ENCODE results near the gene SLC25A14. TPM values are rescaled to one million over a fixed set of nuclear protein-coding genes. Genes with fewer than 3 reads are reported as not detected.
A peak's percentile ranks its signal among the peaks of the same experiment; 100 is the strongest.

The SLC25A14 gene
- total and polyA plus RNA-seq, 12 donors, result 4.8 to 29.2 (median 11.9) TPM

DNA sequence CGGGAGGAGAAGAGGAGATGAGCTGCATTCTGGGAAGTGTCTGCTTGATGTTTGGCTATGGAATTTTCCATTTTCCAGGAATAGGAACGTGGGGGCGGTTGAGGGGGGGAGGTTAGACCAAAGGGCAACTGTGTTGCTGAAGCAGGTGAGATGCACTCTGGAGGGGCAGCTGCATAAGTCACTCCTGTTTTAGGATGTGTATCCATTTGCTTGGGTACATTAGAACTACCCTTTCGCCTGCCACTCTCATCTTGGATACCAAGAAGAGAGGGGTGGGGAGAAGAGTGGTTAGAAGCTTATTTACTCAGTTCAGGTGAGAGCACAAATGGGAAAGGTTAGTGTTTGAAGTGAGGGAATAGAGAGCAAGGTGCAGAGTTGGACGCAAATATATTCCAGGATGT is 46.7 kb downstream of the SLC25A14 start:
- no peak for DNase-seq
- TF ChIP-seq, protein P1, sequence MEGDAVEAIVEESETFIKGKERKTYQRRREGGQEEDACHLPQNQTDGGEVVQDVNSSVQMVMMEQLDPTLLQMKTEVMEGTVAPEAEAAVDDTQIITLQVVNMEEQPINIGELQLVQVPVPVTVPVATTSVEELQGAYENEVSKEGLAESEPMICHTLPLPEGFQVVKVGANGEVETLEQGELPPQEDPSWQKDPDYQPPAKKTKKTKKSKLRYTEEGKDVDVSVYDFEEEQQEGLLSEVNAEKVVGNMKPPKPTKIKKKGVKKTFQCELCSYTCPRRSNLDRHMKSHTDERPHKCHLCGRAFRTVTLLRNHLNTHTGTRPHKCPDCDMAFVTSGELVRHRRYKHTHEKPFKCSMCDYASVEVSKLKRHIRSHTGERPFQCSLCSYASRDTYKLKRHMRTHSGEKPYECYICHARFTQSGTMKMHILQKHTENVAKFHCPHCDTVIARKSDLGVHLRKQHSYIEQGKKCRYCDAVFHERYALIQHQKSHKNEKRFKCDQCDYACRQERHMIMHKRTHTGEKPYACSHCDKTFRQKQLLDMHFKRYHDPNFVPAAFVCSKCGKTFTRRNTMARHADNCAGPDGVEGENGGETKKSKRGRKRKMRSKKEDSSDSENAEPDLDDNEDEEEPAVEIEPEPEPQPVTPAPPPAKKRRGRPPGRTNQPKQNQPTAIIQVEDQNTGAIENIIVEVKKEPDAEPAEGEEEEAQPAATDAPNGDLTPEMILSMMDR (IDR thresholded peaks at IDR 0.05), result no peak
- TF ChIP-seq POLR2A (IDR thresholded peaks at IDR 0.05), result no peak
- peaks cover 13% of the 10 kb centered on the region for H3K27me3 ChIP-seq
- H3K4me3 ChIP-seq, result no peak overlapping the region
- H3K27ac ChIP-seq, result no peak overlapping the region
- 56 to 73% (median 65%) methylated on average over 5 of the region's 5 CpGs for WGBS, 4 donors
- H3K4me1 ChIP-seq (replicated peaks in 1 of 2), result no peaks in the 10 kb centered on the region
- H3K9me3 ChIP-seq (replicated peaks in 1 of 3), result no peaks in the 10 kb centered on the region
- intact Hi-C loops (cut with DNase I), result no loop called here
- H3K36me3 ChIP-seq (replicated peaks in 1 of 2), result no peaks in the 10 kb centered on the region

DNA sequence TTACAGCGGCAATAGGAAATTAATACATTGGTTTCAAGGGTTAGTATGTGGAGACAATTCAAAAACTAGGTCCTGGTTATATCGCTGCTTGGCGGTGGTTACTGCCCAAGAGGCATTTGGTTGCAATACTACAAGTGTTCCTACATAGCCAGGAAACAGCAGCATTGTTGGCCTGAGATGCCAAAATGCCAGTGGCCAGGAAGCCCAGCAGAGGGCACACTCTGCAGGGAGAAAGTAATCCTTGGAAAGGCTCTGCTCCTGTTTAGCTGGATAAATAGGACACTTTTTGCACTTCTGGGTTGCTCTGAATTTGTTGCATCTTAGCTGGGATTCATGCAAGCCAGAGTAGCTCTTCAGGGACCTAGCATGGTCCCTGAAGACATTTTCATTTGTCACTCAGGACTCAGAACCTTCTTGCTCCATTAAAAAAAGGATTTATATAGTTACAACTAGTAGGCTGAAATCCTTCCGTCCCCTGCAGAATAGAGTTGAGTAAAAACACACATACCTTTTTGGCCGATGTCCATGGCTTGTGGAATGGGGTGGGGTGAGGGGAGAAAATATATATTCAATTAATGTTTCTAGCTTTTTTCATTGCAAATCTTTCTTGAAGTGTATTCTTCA is 53.8 kb downstream of the SLC25A14 start:
- Histone ChIP-seq H3K27ac (no peak overlapping the region), H3K9me3 (replicated peaks in 1 of 3) (no peaks in the 10 kb centered on the region), H3K36me3 (replicated peaks in 1 of 2) (no peaks in the 10 kb centered on the region), H3K4me1 (replicated peaks in 1 of 2) (no peaks in the 10 kb centered on the region), H3K27me3 (peaks cover 27% of the 10 kb centered on the region), H3K4me3 (no peak overlapping the region)
- 27 to 37% (median 33%) methylated on average over 5 of the region's 5 CpGs for WGBS, 4 donors
- peak; percentile 29 to 62 (median 49) for DNase-seq
- no peak for TF ChIP-seq POLR2A (IDR thresholded peaks at IDR 0.05)
- TF ChIP-seq, protein P1 (IDR thresholded peaks at IDR 0.05), result peak; percentile 41 to 72 (median 51)
- intact Hi-C loops (cut with DNase I), result loop anchor here in 1 of 2 donors (10.0 kb wide), 1 partner anchor 521 kb away; no protein-coding TSS in a partner anchor

DNA sequence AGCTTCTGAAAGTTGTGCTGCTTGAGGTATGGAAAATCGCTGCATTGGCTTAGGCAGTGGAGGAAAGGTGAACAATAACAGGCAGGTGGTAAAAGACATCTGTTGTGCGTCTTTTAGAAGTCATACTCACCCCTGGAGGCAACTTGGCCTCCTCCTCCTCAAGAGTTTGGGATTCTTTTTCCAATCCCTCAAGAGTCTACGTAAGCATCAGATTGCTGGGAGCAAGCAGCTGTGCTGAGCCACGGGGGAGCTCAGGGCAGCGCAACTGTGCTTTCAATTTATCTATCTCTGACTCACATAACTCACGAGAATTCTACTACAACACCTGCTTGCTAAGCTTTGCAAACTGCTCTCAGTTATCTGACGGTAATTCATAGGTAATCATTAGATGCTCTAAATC is 55.6 kb downstream of the SLC25A14 start:
- 44 to 48% (median 47%) methylated on average over 6 to 7 of the region's 7 CpGs for WGBS, 4 donors
- Histone ChIP-seq H3K9me3 (replicated peaks in 1 of 3) (no peaks in the 10 kb centered on the region), H3K4me3 (no peak overlapping the region), H3K36me3 (replicated peaks in 1 of 2) (no peaks in the 10 kb centered on the region), H3K27me3 (peaks cover 27% of the 10 kb centered on the region), H3K27ac (no peak overlapping the region), H3K4me1 (replicated peaks in 1 of 2) (no peaks in the 10 kb centered on the region)
- intact Hi-C loops (cut with DNase I), result loop anchor here in 1 of 2 donors (10.0 kb wide), 1 partner anchor 519 kb away; no protein-coding TSS in a partner anchor
- no peak for DNase-seq
- no peak for TF ChIP-seq POLR2A (IDR thresholded peaks at IDR 0.05)
- TF ChIP-seq, protein P1 (IDR thresholded peaks at IDR 0.05), result no peak

DNA sequence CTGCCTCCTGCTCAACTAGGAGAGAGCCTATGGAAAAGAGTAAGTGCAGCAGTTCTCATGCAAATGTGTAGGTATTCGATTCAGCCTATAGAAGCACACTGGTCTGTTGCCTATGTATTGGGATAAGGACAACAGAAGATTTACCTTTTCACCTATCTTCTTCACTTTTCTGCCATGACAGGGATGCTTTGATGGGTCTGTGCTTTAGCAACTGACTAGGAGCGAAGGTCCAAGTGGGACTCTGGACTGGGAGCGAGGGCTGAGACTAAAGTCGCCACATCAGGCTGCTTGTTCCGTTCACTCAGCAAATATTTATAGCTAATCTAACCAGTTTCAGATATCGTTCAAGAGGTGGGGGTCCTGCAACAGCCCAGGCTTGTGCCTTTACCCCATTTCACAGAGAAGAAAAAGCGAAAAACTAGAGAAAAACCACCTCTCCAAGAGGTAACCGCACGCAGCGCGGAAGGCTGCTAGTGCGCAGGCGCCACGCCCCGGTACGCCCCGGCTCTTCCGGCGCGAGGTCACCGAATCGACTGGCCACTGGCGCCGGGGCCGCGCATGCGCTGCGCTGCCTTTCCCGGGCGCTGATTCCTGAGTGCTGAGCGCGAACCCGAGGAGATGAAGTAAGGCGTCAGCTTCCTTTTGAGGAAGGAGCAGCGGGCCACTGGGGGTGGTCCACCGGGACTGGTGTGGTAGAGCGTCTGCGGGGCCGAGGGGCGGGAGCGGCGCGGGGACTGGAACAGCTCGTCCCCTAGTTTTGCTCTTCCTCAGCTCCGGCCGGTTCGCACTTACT is 61.9 kb downstream of the SLC25A14 start, which contains the start of gene RBMX2:
RBMX2 (plus strand) TSS at position 573 of the 793 bp plus-strand sequence; CDS start at position 619, 46 bp downstream.
- Histone ChIP-seq H3K27ac (peak within 1 kb of the TSS in 4 of 5 donors; percentile 48 to 85 (median 67)), H3K27me3 (peaks cover 14% of the 10 kb centered on the region), H3K9me3 (replicated peaks in 1 of 3) (no peaks in the 10 kb centered on the region), H3K36me3 (replicated peaks in 1 of 2) (no peaks in the 10 kb centered on the region), H3K4me3 (peak within 1 kb of the TSS in 3 of 4 donors; percentile 53 to 75 (median 62)), H3K4me1 (replicated peaks in 1 of 2) (no peaks in the 10 kb centered on the region)
- TF ChIP-seq, protein P1 (IDR thresholded peaks at IDR 0.05), result no peak
- peak in 1 of 2 donors; percentile 35 for TF ChIP-seq POLR2A (IDR thresholded peaks at IDR 0.05)
- DNase-seq, result peak; percentile 66 to 75 (median 71)
- 0 to 41% (median 17%) methylated on average over 6 to 47 of the region's 47 CpGs for WGBS, 4 donors
- intact Hi-C loops (cut with DNase I), result no loop called here
